IPS-NIHi7 (cell line): Measurements from ENCODE around the gene NBPF19.
"Not testable (repeated sequence)": the region's sequence is repeated elsewhere in the genome, so short reads cannot be mapped to it uniquely, and the experiment has no call there.

ENCODE experiments used
- DNase-seq: peaks from one replicate; pipeline ENCODE4 v3.0.0; 2012; ENCODE audit warnings: mixed read lengths; ENCODE audit errors: extremely low spot score

NBPF19 gene, protein sequence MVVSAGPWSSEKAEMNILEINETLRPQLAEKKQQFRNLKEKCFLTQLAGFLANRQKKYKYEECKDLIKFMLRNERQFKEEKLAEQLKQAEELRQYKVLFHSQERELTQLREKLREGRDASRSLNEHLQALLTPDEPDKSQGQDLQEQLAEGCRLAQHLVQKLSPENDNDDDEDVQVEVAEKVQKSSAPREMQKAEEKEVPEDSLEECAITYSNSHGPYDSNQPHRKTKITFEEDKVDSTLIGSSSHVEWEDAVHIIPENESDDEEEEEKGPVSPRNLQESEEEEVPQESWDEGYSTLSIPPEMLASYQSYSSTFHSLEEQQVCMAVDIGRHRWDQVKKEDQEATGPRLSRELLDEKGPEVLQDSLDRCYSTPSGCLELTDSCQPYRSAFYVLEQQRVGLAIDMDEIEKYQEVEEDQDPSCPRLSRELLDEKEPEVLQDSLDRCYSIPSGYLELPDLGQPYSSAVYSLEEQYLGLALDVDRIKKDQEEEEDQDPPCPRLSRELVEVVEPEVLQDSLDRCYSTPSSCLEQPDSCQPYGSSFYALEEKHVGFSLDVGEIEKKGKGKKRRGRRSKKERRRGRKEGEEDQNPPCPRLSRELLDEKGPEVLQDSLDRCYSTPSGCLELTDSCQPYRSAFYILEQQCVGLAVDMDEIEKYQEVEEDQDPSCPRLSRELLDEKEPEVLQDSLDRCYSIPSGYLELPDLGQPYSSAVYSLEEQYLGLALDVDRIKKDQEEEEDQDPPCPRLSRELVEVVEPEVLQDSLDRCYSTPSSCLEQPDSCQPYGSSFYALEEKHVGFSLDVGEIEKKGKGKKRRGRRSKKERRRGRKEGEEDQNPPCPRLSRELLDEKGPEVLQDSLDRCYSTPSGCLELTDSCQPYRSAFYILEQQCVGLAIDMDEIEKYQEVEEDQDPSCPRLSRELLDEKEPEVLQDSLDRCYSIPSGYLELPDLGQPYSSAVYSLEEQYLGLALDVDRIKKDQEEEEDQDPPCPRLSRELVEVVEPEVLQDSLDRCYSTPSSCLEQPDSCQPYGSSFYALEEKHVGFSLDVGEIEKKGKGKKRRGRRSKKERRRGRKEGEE (N-terminal part only)

DNA sequence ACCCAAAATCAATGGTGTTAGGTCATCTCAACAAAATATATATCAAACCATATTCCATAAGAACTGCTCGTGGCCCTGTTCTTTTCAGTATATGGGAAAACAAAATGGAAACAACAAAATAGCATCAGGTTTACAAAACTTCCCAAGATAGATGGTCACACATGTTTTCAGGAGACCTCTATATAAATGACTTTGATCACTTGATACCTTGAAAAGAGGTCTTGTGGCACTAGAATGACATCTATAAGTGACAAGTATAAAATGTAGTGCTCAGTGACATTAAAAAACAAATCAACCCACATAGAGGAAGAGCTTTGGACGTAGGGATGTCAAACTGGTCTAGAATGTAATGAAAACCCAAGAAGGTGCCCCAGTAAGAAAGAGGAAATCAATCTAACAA is at the start of gene NBPF19:
Gene NBPF19 (plus strand): TSS at position 301 of the 400 bp plus-strand sequence. CDS start 888 bp downstream, outside the sequence.
- DNase-seq, result not testable (repeated sequence)

DNA sequence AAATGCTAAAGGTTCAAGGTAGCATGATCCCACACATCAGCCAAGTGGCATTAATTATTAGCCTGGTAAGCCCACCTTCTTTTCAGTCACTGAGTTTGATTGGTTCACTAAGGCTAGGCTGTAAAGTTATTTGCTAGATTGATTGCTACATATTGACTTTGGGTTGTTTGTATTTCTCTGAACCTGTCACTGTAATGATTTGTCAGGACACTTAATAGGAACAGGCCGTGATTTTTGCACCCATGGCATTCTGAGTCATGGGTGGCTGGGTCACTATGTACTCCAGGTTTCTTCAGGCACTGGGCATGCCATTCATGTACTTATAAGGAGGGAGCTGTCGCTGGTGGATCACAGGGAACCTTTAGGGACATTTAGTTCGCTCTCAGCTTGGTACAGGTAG is 46.5 kb upstream of the NBPF19 start:
- not testable (repeated sequence) for DNase-seq

DNA sequence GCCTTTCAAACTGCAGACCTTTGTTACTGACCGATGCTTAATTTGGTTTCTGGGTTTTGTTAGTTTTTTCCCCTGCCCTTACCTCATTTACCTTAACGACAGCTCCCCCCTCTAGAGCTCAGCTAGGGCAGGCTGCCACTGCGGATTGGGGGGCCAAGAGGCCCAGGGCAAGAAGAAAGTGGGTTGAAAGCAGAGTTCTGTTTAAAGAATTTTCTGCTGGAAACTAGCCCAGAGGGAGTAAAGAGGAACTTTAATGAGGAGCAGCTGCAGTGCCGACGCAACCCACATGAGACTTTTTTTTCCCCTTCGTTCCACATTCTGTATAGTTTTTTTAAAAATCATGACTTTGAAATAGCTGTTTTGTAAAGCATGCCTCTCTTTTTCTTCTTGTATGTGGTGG is 29.4 kb upstream of the NBPF19 start:
- DNase-seq, result not testable (repeated sequence)

DNA sequence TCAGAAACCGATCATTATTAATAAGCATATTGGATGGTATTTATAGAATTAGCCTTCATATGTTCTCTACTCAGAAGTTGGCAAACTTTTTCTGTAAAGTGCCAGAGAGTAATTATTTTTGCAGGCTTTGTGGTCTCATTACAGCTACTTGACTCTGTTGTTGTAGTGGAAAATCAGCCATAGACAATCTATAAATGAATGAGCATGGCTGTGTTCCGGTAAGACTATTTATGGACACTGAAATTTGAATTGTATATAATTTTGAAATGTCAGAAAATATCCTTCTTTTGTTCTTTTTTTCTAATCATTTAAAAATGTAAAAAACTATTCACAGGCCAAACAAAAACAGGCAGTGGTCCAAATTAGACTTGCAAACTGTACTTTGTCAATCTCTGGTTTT is 22.6 kb upstream of the NBPF19 start:
- DNase-seq, result not testable (repeated sequence)

DNA sequence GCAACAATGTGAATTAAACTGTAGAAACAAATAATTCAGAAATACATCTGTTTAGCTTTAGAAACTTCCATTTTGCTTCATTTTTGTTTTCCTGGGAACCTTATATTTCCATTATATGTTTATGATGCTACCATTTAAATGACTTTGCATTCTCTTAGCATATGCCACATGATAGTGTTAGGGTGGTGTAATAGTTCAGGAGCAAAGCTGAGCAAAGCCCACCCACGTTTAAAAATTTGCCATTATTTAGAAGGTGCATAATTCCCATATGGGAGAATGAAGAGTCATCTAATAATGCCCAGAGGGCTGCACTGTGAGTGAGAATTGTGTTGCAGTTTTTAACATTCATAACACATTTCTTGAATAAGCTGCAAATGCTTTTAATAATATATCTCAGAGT is 22.2 kb upstream of the NBPF19 start:
- DNase-seq, result not testable (repeated sequence)

DNA sequence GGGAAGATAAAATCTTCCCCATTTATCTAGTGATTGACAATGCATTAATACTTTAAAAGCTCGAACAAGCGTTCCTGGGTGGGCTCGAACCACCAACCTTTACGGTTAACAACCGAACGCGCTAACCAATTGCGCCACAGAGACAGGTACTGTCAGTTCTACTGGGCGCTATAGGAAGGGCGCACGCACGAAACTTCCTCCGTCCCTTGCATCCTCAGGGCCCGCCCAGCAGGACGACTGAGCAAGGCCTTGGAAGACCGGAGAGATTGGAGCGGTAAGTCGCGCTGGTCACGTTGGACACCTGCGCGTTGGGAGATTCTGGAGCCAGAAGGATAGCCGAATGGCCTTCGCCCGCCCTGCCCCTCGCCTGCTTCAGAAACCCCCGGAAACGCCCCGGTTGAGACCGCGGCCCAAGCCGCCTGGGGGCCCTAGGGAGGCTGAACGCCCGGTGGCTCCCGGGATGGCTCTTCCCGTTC is 83.5 kb downstream of the NBPF19 start:
- not testable (repeated sequence) for DNase-seq

DNA sequence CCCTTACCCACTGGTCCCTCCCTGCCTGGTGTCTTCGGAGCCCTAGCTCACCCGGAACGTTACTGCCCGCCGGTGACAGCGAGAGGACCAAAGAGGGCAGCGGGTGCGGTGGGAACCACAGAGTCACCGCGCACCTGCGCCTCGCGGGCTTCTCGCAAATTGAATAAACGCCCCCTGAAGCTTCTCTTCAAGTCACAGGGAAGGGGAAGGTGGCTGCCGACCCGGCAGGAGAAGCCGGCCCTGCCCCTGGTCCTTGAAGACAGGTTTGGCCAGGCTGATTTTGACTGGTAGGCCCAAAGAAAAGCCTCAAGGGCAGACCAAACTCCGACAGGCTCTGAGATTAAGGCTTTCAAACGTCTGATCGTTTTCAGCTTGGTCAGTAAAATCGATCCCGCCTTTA is 87.0 kb downstream of the NBPF19 start:
- DNase-seq, result not testable (repeated sequence)

DNA sequence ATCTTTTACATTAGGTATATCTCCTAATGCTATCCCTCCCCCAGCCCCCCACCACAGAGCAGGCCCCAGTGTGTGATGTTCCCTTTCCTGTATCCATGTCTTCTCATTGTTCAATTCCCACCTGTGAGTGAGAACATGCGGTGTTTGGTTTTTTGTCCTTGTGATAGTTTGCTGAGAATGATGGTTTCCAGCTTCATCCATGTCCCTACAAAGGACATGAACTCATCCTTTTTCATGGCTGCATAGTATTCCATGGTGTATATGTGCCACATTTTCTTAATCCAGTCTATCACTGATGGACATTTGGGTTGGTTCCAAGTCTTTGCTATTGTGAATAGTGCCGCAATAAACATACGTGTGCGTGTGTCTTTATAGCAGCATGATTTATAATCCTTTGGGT is 90.6 kb downstream of the NBPF19 start:
- not testable (repeated sequence) for DNase-seq

DNA sequence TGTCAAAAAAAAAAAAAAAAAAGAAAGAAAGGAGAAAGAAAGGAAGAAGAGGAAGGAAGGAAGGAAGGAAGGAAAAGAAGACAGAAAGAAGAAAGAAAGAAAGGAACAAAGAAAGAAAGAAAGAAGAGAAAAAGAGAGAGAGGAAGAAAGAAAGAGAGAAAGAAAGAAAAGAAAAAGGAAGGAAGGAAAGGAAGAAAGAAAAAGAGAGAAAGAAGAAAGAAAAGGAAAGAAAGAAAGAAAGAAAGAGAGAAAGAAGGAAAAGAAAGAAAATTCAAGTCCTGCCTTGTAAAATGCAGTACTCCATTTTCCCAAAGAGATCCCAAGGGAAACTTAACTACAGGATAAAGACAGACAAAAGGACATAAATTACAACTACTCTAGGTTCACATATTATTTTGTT is 97.9 kb downstream of the NBPF19 start:
- not testable (repeated sequence) for DNase-seq

DNA sequence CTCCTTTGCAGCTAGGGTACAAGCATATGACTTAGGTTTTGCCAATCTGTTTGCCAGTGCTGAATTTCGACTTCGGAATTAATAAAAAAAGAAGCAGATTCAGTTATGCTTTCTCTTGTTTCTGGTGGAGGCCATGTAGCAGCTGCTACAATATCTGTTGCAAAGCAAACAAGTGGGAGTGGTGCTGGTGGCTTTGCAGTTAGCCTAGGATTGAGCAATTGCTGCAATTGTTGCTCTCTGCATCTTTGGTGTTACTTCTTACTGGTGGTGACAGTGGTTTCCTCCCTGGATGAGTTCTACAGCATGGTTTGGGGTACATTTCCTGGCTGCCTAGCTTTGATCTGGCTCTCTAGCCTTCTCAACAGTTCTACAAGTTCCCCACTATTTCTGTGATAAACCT is 110.7 kb downstream of the NBPF19 start:
- DNase-seq, result not testable (repeated sequence)
